Astrocyte of the cerebellum (primary cell): Measurements from ENCODE around the gene PUM1.
A peak's percentile ranks its signal among the peaks of the same experiment; 100 is the strongest.
"Not testable (repeated sequence)": the region's sequence is repeated elsewhere in the genome, so short reads cannot be mapped to it uniquely, and the experiment has no call there.

Experiments used
- DNase-seq: peaks from one replicate; pipeline ENCODE4 v3.0.0-alpha.2; 2011; ENCODE audit warnings: low read depth
- H3K4me3 ChIP-seq: 2 replicates; pipeline ENCODE4 v1.5.1; 2011; ENCODE audit warnings: mild to moderate bottlenecking, low read depth, low read length, moderate library complexity
- CTCF ChIP-seq: IDR thresholded peaks from 2 replicates; pipeline ENCODE4 v1.5.1; 2012; ENCODE audit warnings: low read length, low read depth, moderate library complexity, mild to moderate bottlenecking; ENCODE audit errors: missing control alignments
- in situ Hi-C: cut with HindIII; loops from 2 replicates; pipeline ENCODE4 v1.10.0; 2017; ENCODE audit warnings: low sequenced_read_pairs

Gene PUM1

GRCh38 chr1:31105646-31106045 lies 40.1 kb upstream of the PUM1 start:
- H3K4me3 ChIP-seq, result no peak overlapping the region
- DNase-seq, result no peak
- in situ Hi-C loops, result no loop called here
- TF ChIP-seq CTCF, result no peak

- in situ Hi-C loops, result no loop called here
- no peak overlapping the region for H3K4me3 ChIP-seq
- TF ChIP-seq CTCF, result no peak
- DNase-seq, result peak; percentile 9
Observed at GRCh38 chr1:31102501-31102950, 37.0 kb upstream of the PUM1 start.

- TF ChIP-seq CTCF, result no peak
- in situ Hi-C loops, result no loop called here
- peak; percentile 76 for DNase-seq
- no peak overlapping the region for H3K4me3 ChIP-seq
Observed at GRCh38 chr1:31101147-31101502, 35.6 kb upstream of the PUM1 start.

- no peak for TF ChIP-seq CTCF
- no peak overlapping the region for H3K4me3 ChIP-seq
- in situ Hi-C loops, result no loop called here
- no peak for DNase-seq
Observed at GRCh38 chr1:31099293-31100032, 33.9 kb upstream of the PUM1 start.

GRCh38 chr1:31095985-31096384 lies 30.5 kb upstream of the PUM1 start:
- no peak overlapping the region for H3K4me3 ChIP-seq
- DNase-seq, result no peak
- in situ Hi-C loops, result no loop called here
- TF ChIP-seq CTCF, result no peak

- in situ Hi-C loops, result no loop called here
- H3K4me3 ChIP-seq, result no peak overlapping the region
- peak; percentile 37 for DNase-seq
- TF ChIP-seq CTCF, result no peak
Observed at GRCh38 chr1:31095298-31095981, 29.9 kb upstream of the PUM1 start.

- H3K4me3 ChIP-seq, DNase-seq, in situ Hi-C loops: not testable (repeated sequence)
Observed at GRCh38 chr1:31088081-31088480, 22.6 kb upstream of the PUM1 start.
